DLD1 (cell line): ENCODE measurements around the gene IRX1.

Source experiments
- in situ Hi-C: cut with HindIII; loops from 2 replicates; pipeline ENCODE4 v1.10.0; 2017; ENCODE audit warnings: low sequenced_read_pairs

Gene IRX1

GRCh38 chr5:3600106-3601060 lies 4.8 kb downstream of the IRX1 start:
- in situ Hi-C loops, result no loop called here

GRCh38 chr5:3601061-3601710 lies 5.6 kb downstream of the IRX1 start:
- in situ Hi-C loops, result no loop called here

GRCh38 chr5:3601911-3602782 lies 6.5 kb downstream of the IRX1 start:
- in situ Hi-C loops, result no loop called here

- in situ Hi-C loops, result no loop called here
Measured at GRCh38 chr5:3602785-3603502, 7.3 kb downstream of the IRX1 start.

GRCh38 chr5:3604501-3604900 lies 8.9 kb downstream of the IRX1 start:
- in situ Hi-C loops, result no loop called here

GRCh38 chr5:3605298-3606010 lies 9.8 kb downstream of the IRX1 start:
- in situ Hi-C loops, result no loop called here

- in situ Hi-C loops, result no loop called here
Measured at GRCh38 chr5:3606121-3606831, 10.6 kb downstream of the IRX1 start.

GRCh38 chr5:3607541-3608181 lies 12.0 kb downstream of the IRX1 start:
- in situ Hi-C loops, result no loop called here

- in situ Hi-C loops, result no loop called here
Measured at GRCh38 chr5:3609120-3609681, 13.6 kb downstream of the IRX1 start.

GRCh38 chr5:3612591-3613042 lies 17.0 kb downstream of the IRX1 start:
- in situ Hi-C loops, result no loop called here

GRCh38 chr5:3613726-3614125 lies 18.1 kb downstream of the IRX1 start:
- in situ Hi-C loops, result no loop called here

GRCh38 chr5:3615217-3615616 lies 19.6 kb downstream of the IRX1 start:
- in situ Hi-C loops, result no loop called here

- in situ Hi-C loops, result no loop called here
Measured at GRCh38 chr5:3615829-3616228, 20.2 kb downstream of the IRX1 start.

GRCh38 chr5:3619579-3619978 lies 23.9 kb downstream of the IRX1 start:
- in situ Hi-C loops, result no loop called here

- in situ Hi-C loops, result no loop called here
Measured at GRCh38 chr5:3622961-3623360, 27.3 kb downstream of the IRX1 start.

GRCh38 chr5:3625626-3626025 lies 30.0 kb downstream of the IRX1 start:
- in situ Hi-C loops, result no loop called here

- in situ Hi-C loops, result no loop called here
Measured at GRCh38 chr5:3634061-3634460, 38.4 kb downstream of the IRX1 start.

GRCh38 chr5:3639175-3639574 lies 43.5 kb downstream of the IRX1 start:
- in situ Hi-C loops, result no loop called here
